NCI-H1092 treated with DMSO at 0.1 percent for 48 hours (cell line): ENCODE results near the gene MLST8.

Experiments
- DNase-seq: peaks from one replicate; lab custom pipeline; 2025; lab: John Stamatoyannopoulos, UW

The MLST8 gene, protein sequence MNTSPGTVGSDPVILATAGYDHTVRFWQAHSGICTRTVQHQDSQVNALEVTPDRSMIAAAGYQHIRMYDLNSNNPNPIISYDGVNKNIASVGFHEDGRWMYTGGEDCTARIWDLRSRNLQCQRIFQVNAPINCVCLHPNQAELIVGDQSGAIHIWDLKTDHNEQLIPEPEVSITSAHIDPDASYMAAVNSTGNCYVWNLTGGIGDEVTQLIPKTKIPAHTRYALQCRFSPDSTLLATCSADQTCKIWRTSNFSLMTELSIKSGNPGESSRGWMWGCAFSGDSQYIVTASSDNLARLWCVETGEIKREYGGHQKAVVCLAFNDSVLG

DNA sequence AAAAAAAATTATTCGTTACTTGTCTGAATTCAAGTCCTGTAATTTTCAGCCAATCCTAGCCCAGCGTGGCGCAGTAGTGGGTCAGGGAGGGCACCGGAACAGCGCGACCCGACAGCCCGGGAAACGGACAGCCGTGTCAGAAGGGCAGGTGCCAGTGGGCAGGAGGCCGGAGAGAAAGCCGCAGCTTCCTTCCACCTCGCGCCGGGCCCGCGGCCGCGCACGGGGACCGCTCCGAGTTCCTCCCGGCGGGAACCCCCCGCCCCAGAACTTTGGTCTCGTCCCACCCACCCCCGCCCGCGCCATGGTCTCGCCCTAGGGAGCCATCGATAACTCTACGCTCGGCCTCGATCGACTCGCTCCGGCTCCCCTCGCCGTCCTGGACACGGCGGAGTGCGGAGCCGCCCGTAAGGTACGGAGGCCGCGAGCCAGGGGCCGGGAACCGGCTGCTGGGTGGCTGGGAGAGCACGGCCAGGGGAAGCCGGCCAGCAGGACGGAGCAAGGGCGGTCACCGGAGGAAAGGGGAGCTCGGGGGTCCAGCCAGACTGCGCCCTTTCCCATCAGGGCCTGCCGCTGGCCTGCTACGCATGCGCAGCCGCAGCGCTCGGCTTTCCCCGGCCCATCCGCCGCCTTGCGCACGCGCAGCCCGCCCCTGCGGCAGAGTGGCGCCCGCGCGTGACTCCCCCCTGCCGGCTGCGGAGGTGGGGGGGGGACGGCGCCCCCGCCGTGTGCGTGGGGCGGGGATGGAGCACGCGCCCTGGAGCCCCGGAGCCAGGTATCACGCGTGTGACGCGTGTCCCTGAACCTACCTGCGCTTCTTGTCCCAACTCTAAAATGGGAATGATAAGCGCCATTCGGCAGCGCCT, at the start of gene MLST8:
Gene MLST8 (plus strand): TSS at position 351 of the 863 bp plus-strand sequence. CDS start 632 bp downstream, outside the sequence.
- DNase-seq: peak; percentile 90

DNA sequence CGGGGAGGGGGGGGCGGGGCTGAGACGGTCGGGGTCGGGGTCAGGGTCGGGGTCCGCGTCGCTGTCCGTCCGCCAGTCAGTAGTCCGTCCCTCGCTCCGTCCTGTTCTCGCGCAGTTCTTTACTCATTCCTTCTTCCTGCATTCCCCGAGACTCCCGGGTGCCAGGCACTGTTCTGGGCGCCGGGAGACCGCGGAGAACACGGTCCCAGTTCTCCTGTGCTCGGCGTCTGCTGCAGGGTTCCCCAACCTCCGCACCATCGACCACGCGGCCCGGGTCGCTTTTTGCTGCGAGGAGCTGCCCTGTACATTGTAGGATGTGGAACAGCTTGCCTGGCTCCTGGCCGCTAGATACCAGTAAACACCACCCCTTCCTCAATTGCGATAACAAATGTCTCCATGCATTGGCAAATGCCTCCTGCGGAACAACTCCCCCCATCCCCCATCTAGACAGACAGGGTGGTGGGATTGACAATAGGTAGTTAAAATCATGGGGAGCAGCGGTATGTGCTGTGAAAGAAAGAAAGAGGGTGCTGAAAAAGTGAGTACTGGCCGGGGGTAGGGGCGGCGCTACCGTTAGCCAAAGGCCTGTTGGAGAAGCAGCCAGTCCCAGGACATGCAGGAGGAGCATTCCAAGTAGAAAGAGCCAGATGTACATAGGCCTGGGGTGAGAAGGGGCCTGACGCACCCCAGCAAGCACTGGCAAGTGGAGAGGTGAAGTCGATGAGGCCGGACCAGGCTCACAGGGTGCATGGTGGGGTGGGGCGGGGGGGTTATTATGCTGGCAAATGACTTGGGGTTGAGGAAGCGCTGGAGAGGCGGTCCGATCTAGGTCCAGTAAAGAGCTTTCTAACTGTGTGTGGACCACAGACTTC, 49.0 kb upstream of the MLST8 start:
- no peak for DNase-seq

DNA sequence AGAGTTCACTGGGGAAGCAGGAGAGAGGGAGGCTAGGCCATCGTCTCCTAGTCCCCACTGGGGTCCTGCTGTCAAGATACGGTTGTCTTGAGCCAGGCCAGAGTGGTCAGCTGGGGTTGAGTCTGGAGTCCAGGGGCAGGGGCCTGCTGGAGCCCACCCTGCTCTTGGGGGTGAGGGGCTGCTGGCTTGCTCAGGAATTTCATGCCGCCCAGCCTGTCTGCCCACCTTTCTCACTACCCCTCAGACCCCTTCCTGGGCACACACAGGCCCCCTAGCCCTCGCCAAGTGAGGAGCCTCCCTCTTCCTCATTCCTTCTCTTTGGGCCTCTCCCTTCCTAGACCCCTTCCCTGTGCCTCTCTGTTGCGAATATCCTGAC, 48.4 kb upstream of the MLST8 start:
- DNase-seq: no peak

DNA sequence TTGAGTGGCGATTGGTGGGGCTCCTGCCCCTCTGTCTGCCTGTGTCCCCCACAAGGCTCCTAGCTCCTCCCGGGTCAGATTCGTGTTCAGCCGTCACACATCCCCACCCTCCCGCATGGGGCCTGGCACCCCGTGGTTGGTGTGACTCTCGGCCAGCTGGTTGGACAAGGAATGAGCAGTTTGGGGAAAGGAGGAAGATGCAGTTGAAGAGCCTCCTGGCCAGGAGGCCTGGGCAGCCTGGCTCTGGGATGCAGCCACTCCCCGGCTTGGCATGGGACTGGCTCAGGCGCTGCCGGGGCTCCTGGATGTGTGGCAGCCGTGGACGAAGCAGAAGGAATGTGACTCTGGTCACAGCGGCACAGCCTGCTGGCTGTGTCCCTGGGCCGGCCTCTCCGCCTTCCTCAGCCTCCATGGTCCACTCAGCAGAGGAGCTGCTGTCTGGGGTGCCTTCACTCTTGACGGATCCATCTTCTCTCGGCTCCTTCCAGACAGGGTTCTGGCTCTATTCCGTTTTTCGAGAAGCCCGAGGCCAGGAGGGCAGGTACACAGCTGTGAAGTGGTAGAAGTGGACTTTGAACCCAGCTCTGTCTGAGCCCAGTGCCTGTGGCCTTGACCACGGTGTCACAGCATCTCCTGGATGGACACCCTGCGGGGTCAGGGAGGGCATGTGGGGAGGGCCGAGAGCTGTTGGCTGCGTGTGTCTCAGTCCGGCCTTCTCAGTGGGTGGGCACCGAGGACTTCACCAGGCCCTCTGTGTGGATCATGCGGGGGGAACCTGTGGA, 47.6 kb upstream of the MLST8 start:
- DNase-seq: no peak

DNA sequence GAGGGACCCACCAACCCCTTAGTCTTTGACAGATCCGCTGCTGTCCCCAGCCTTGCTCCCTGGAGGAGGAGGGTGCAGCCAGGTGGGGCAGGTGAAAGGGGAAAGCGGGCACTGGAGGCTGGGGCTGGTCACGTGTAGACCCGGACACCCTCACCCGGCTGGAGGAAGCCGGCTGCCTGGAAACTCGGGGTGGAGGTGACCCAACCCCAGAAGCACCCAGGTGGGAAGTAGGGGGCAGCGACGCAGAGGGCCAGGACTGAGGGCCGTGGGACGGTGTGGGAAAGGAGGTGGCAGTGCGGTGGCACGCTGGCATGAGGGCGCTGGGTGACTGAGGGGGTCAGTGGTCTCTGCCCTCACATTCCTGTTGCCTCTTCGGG, 47.0 kb upstream of the MLST8 start:
- DNase-seq: no peak

DNA sequence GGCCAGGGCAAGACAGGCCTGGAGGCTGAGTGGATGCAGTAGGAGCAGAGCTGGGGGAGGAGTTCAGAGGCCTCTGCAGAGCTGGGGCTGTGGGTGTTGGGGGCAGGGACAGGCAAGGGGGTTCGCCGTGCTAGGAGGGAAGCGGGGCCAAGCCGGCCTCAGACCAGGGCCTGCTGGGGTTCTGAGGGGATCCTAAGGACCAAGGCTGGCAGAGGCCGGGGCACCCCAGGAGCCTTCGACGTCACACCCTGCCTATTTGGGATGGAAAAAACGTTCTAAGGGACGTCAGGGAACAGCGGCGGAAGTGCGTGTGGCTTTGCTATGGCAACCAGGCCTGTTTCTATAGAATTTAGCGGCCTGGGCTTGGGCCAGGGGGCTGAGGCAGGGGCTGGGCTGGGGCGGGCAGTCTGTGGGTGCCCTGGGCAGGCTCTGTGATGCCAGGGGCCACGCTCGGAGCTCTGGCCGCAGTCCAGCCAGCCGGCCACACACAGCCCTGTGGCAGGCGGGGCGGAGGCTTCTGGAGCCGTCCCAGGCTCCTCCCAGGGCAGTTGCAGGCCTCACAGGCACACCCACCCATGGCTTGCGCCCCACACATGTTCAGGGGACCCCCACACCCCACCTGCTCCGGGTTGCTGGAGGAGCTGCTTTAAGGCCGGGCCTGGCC, 45.9 kb upstream of the MLST8 start:
- DNase-seq: no peak

DNA sequence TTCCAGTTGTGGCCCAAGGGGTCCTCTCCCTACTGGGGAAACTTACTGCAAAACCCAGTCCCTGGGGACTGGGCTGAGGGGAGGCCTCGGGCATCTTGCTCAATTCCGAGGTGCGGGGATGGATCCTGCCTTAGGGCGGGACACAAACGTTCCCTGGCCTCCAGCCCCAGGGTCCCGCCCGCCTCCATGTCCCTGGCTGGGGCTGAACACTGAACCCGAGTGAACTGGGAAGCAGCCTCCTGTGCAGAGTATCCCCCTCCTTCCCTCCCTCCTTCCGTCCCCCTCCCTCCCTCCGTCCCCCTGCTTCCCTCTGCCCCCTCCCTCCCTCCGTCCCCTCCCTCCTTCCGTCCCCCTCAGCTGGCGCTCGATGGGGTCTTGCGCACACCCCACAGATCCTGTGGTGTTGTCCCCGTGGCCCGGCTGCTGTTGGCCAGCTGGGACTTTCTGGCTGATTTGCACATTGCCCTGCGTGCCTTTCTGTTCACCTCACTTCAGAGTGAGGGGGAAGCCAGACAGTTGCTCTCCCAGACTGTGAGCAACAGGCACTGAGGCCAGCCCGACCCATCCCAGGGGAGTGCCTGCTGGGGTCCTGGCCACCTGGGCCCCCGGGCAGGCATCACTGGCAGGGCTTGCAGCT, 44.2 kb upstream of the MLST8 start:
- DNase-seq: no peak

DNA sequence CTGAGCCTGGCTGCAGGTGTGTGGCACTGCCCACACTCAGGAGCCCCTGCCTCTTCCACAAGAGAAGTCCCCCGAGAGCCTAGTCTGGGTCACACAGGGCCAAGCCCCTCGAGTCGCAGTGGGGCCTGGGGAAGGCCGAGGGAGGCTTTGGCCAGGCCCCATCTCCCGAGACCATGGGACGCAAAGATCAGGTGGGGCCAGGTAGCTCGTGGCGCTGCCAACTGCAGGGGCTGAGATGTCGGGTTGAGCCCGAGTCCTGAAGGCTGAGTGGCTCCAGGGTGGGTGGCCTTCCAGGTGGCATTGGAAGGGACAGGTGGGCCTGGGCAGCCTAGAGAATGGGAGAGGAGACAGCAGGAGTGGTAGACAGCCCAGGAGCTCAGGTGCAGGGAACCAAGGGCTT, 43.3 kb upstream of the MLST8 start:
- no peak for DNase-seq

DNA sequence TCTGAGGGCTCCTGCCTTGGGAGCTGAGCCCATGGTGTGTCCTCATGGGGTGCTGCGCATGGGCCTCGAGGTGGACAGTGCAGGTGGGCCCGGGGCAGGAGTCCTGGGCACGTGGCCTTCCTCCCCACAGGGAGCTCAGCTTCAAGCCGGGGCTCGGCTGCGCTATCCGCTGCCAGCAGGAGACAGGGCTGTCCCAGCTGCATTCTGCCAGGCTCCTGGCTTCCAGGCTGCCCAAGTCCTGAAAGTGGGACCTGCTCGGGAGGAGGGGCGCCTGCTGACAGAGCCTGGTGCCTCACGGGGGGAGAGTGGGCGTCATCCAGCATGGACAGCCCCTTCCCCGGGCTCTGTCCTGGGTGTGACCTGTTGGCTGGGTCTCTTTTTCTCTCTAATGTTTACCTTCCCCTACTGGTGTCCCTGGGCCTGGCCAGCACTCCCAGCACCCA, 42.6 kb upstream of the MLST8 start:
- no peak for DNase-seq

DNA sequence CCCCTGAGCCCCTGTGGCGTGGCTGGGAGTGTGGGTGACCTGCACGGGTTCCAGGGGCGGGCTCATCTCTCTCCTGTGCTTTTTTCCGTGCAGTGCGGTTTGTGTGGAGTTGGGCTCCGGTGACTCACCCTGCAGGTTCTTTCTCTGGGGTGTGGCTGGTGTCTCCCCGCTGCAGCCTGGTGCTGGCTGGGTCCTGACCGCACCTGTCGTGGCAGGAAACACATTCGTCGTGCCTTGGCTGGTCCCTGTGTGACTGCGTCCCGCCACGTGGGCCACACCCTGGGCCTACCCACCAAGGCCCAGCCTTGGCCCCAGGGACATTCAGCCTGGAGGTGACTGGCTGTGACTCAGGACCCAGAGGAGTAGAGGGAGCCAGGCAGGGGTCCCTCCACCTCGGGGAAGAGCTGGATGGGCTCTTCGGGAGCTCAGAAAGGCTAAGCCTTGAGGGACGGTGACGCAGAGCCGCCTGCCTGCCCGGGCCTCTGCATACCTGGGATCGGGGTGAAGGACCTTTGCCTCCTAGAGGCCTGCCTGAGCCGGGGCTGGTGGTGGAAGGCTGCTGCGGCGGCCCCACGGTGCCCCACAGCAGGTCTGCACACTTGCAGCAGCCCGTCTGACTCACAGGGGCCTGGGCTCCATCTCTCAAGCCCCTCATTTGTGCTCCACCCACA, 41.9 kb upstream of the MLST8 start:
- no peak for DNase-seq

DNA sequence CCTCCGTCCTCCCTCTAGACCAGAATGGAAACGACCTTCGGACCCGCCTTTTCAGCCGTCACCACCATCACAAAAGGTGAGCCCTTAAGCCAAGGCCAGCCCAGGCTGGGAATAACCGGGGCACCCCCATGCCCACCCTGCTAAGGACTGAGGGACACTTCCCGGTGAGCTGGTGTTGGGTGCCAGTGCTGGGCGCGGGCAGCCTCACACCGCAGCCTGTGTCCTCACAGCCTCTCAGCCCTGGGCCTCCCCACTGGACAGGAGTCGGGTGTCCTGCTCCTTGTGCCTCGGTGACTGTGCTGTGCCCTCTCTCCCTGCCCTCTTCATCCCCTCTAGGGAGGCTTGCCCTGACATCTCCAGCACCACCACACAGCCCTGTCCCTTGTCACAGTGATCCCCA, 39.4 kb upstream of the MLST8 start:
- DNase-seq: no peak

DNA sequence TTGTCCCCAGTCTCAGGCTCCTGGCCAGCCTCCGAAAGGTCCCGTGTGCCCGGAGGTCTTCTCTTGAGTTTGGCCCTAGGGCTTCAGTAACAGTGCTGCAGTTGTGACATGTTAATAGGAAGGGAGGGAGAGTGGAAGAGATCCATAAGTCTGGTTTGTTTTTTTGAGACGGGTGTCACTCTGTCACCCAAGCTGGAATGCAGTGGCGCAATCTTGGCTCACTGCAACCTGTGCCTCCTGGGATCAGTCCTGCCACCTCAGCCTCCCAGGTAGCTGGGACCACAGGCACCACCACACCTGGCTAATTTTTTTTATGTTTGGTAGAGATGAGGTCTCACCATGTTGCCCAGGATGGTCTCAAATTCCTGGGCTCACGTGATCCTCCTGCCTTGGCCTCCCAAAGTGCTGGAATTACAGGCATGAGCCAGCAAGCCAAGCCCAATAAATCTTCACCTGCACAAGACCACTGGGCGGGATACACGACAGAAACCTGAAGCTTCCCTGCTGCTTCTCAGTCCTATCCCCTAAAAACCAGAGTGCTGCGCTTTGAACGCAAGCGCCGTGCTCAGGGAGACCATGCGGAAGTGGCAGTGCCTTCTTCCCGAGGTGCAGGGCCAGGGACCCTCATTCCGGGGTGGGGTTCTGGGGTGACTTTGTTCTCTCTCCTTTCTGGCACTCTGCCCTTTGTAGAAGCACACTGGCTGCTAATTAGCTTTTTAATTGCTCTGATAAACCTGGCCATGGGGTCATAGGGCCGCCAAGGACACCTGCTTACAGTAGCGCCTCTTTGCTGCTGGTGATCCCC, 38.8 kb upstream of the MLST8 start:
- DNase-seq: no peak

DNA sequence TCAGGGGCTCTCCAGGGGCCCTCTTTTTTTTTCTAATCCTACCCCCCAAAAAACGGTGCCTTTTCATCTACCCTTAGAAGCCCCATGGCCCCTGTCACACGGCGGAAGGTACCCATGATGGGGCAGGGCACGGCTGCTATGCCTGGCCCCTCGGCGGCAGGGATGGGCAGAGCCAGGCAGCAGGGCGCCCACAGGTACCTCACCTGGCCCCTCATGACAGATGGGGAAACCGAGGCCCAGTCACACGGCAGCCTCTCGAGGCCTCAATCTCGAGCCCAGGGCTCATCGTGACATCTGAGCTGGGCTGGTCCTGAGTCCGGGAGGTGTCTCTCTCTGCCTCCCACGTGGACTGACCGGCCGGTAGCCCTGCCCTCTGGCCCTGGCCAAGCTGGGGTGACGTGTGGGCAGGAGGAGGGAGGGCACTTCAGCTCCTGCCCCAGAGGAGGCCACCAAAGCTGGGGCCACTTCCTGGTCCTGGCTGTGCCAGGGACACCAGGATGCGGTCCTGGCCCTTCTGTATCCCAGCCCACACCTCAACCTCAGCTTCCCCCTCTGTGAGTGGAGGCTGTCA, 38.1 kb upstream of the MLST8 start:
- no peak for DNase-seq

DNA sequence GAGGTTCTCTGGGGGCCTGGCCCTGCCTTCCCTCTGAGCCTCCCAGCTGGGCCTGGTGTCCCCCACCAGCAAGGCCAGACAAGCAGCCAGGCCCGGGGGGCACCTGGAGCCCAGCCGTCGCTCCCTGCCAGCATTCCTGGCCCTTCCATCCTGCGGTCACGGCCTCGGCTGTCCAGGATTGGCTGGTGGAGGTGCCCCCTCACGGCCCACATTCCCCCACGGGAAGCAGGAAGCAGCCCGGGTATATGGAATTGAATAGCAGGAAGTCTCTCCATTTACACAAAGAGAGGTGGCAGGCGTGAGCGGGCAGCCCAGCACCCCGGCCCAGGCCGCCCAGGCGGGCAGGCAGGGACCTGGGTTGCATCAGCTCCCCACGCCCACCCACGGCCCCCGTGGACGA, 35.2 kb upstream of the MLST8 start:
- no peak for DNase-seq

DNA sequence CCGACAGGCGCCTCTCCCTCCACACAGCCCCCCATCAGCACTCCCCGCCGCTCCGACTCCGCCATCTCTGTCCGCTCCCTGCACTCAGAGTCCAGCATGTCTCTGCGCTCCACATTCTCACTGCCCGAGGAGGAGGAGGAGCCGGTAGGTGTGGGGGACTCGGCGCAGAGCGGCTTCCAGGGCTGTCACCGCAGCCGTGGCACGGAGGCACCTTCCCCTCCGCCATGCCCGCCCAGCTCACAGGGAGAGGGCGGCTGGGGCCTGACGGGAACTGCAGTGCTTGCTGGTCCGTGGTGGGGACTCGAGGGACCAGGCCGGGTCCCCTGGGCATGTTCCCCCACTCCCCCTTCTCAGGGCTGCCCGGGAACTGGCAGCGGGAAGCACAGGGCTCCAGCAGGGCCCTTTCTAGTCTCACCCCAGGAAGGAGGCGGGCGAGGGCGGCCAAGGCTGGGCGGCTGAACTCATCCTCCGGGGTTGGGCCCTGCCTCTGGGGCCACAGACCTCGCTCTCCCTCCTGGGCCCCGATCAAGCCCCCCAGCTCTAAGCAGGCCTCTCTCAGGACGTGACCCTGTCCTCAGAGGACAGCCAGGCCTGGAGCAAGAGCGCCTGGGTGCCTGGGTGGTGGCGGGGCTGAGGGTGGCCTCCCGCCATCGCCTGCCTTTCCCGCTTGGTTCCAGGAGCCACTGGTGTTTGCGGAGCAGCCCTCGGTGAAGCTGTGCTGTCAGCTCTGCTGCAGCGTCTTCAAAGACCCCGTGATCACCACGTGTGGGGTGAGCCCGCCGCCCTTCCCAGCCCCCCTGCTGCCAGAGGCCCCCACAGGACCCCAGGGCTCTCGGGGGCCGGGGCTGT, 34.4 kb upstream of the MLST8 start:
- DNase-seq: no peak

DNA sequence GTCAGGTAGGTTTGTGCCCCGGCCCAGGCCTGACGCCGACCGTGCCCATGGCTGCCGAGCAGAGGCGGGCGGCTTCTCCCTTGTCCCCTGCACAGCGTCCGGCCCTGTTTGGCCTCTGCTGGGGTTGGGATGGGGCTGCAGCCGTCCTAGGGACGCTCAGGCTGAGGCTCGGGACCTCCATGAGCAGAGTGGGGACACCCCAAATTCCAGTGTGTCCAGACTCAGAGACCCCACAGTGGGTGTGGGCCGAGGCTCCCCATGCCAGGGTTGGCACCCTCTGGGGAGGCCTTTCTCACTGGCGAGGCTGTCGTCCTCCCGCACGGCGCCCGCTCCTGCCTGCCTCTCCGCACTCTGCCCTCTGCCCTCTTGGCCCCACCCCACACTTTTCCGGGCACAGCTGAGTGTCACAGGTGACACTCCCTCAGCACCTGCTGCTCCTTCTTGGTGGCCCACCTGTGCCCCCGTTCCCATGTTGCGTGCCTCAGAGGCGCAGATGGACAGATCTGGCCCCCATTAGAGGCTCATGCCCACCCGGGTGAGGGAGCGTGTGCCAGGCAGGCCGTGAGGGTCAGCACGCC, 33.6 kb upstream of the MLST8 start:
- no peak for DNase-seq

DNA sequence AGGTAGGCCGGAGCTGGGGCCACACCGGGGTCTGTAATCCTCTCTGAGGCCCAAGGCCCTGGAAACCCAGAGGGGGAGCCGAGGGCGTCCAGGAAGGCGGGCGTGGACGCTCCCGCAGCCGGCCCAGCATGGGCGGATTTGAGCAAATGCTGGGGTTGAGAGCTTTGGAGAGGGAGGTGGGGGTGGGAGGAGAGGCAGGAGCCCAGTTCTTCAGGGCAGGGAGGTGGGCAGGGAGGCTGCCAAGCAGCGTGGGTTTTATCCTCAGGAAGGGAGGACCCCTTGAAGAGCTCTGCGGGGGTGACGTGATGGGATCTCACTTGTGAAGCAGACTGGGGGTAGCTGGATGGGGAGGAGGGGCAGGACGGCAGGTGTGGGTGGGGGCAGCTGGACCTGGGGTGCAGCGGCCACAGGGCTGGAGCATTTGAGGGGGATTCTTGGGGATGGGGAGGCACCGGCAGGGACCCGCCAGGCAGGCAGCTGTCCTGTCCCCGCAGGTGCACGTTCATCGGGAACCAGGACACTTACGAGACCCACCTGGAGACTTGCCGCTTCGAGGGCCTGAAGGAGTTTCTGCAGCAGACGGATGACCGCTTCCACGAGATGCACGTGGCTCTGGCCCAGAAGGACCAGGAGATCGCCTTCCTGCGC, 32.4 kb upstream of the MLST8 start:
- DNase-seq: no peak
